SKM-1 (cell line): ENCODE data around the gene SLC36A1.

Source experiments
- DNase-seq: peaks from one replicate; lab custom pipeline; 2025; ENCODE audit not compliant: unreplicated experiment; lab: John Stamatoyannopoulos, UW

Gene SLC36A1

DNA sequence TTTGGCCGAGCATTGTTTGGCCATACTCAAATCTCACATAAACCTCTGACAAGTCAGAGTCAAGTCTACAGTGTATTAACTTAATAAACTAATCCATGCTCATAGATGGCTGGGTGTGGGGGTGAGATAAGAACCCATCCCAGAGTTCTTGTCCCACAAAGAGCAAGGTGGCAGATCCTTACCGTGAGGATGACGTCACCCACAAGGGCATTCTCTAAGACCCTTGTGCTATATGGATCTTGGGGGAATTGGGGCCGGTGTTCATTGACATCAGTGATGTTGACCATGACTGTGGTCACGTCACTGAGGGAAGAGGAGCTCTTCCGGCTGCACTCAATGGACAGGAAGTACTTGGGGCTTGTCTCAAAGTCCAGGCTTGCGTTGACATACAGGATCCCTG lies 81.6 kb downstream of the SLC36A1 start:
- no peak for DNase-seq

DNA sequence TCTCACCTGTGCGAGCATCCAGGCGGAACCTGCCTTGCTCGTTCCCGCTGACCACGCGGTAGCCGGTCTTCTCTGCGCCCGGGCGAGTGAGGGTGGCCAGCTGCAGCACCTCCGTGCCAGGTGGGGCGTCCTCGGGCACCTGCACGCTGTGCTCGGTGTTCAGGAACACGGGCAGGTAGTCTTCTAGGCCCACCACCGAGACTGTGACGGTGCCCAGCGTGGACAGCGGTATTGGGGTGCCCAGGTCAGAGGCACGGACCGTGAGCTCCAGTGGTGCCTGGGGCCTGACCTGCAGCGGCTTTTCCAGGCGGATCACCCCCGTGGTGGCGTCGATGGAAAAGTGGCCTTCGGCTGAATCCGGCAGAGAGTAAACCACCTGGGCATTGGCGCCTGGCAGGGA lies 84.2 kb downstream of the SLC36A1 start:
- no peak for DNase-seq

DNA sequence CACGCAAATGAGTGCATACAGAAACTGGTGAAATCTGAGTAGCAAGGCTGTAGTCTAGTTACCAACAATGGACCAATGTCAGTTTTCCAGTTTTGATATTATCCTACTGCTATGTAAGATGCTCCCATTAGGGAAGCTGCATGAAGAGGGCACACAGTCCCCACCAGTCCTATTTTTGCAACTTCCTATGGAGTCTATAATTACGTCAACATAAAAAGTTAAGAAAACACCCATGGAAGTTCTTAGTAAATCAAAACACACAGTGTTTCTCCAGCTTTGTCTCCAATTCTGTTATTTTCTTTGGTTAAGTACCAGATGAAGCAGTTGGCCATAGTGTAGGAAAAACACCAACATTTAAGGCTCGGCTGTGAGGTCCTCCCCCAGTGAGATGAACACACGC lies 85.0 kb downstream of the SLC36A1 start:
- DNase-seq, result no peak

DNA sequence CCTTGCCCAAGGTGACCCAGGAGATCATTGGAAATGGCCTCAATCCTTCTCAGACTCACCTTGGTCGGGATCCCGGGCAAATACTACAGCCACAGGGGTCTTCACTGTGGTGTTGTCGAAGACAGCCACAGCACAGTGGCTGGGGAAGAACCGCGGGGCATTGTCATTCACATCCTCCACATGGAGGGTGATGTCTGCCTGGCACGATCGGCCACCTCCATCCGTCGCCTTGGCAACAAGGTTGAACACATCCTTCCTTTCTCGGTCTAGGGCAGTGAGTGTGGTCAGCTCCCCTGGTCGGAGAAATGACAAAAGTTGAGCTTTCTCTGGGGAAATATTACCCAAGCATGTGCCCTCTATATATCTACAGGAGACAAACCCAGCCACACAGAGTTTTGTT lies 86.9 kb downstream of the SLC36A1 start:
- DNase-seq, result no peak

GRCh38 chr5:151537044-151537443 lies 89.6 kb downstream of the SLC36A1 start:
- no peak for DNase-seq

DNA sequence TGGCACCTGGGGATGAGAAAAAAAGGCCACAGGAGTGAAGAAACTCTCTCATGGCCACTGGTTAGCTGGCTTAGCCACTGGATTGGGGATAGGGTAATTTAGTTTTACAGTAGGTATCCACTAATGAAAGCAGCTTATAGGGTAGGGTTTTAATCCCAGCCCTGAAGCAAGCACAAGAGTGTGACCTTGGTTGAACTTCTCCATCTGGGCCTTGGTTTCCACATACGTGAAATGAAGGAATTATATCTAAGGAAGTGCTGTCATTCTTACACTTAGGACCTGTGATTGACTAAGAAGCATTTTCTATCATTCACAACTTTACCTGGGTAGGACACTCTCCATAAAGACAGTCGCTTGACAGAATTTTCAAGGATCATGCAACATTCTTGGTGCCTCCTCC lies 94.2 kb downstream of the SLC36A1 start:
- peak; percentile 17 for DNase-seq
